GM23338 (cell line): Measurements from ENCODE around the gene NXPH3. TPM values are rescaled to one million over a fixed set of nuclear protein-coding genes. Genes with fewer than 3 reads are reported as not detected.

Experiments used
- ATAC-seq: fragments of 200-7000 bp; cut with Tn5 transposase; 3 replicates; pipeline ENCODE4 v1.9.1; 2020
- DNase-seq: peaks from one replicate; pipeline ENCODE4 v3.0.0-alpha.2; 2015; ENCODE audit warnings: low spot score
- H2AFZ ChIP-seq: fragments of 200-600 bp; sonication (generic); 2 replicates; pipeline ENCODE4 v1.8.0; 2016; ENCODE audit warnings: antibody characterized with exemption, mild to moderate bottlenecking, moderate library complexity
- H3F3A ChIP-seq: fragments of 200-600 bp; sonication (generic); replicated peaks from 2 replicates; pipeline ENCODE4 v1.8.0; 2017; ENCODE audit warnings: antibody characterized with exemption, mixed run types, low read depth
- H3K27ac ChIP-seq: fragments of 200-600 bp; sonication (generic); 2 replicates; pipeline ENCODE4 v1.6.1; 2016; ENCODE audit warnings: low read depth
- H3K27me3 ChIP-seq: fragments of 200-600 bp; sonication (generic); 2 replicates; pipeline ENCODE4 v1.8.0; 2016; ENCODE audit warnings: mild to moderate bottlenecking, mixed run types, moderate library complexity; ENCODE audit not compliant: insufficient read depth
- H3K36me3 ChIP-seq: fragments of 200-600 bp; sonication (generic); 2 replicates; pipeline ENCODE4 v1.8.0; 2016; ENCODE audit warnings: mild to moderate bottlenecking; ENCODE audit not compliant: insufficient read depth
- H3K4me1 ChIP-seq: fragments of 200-600 bp; sonication (generic); 2 replicates; pipeline ENCODE4 v1.8.0; 2016; ENCODE audit warnings: mild to moderate bottlenecking, moderate library complexity; ENCODE audit not compliant: insufficient read depth
- H3K4me2 ChIP-seq: fragments of 200-600 bp; sonication (generic); 2 replicates; pipeline ENCODE4 v1.7.1; 2017; ENCODE audit warnings: mixed run types
- H3K4me3 ChIP-seq: fragments of 200-600 bp; sonication (generic); 2 replicates; pipeline ENCODE4 v1.6.1; 2016; ENCODE audit warnings: mixed run types
- H3K79me2 ChIP-seq: fragments of 200-600 bp; sonication (generic); replicated peaks from 2 replicates; pipeline ENCODE4 v1.8.0; 2017; ENCODE audit warnings: mild to moderate bottlenecking; ENCODE audit not compliant: insufficient read depth
- H3K9me2 ChIP-seq: fragments of 200-600 bp; sonication (generic); 2 replicates; pipeline ENCODE4 v1.8.0; 2017; ENCODE audit not compliant: insufficient read depth
- H4K20me1 ChIP-seq: fragments of 200-600 bp; sonication (generic); replicated peaks from 2 replicates; pipeline ENCODE4 v1.8.0; 2017; ENCODE audit warnings: mild to moderate bottlenecking; ENCODE audit not compliant: insufficient read depth
- H3K27ac Mint-ChIP-seq: 2 replicates; pipeline ENCODE4 v1.8.0; 2020; ENCODE audit warnings: inconsistent platforms, mild to moderate bottlenecking, moderate library complexity, mixed read lengths
- H3K27me3 Mint-ChIP-seq: 3 replicates; pipeline ENCODE4 v1.8.0; 2022; ENCODE audit warnings: low read depth, mild to moderate bottlenecking, moderate library complexity, mixed read lengths, inconsistent platforms; ENCODE audit not compliant: insufficient read depth, poor library complexity
- H3K36me3 Mint-ChIP-seq: 3 replicates; pipeline ENCODE4 v1.8.0; 2021; ENCODE audit warnings: low read depth, mild to moderate bottlenecking, inconsistent platforms, moderate library complexity, mixed read lengths
- H3K4me1 Mint-ChIP-seq: 3 replicates; pipeline ENCODE4 v1.8.0; 2020; ENCODE audit warnings: mild to moderate bottlenecking, inconsistent platforms, mixed read lengths
- H3K4me3 Mint-ChIP-seq: 3 replicates; pipeline ENCODE4 v1.8.0; 2021; ENCODE audit warnings: moderate library complexity, mild to moderate bottlenecking, inconsistent platforms, mixed read lengths
- H3K9me3 Mint-ChIP-seq: 3 replicates; pipeline ENCODE4 v1.8.0; 2020; ENCODE audit warnings: moderate library complexity, mild to moderate bottlenecking, inconsistent platforms, mixed read lengths
- CREB1 ChIP-seq: fragments of 250-450 bp; sonication (Bioruptor Pico); IDR thresholded peaks from 2 replicates; pipeline ENCODE4 v1.5.0; 2020; ENCODE audit warnings: low read depth, mild to moderate bottlenecking, moderate library complexity
- EZH2 ChIP-seq: fragments of 200-600 bp; sonication (generic); IDR thresholded peaks from one replicate; pipeline ENCODE4 v1.8.0; 2017; ENCODE audit warnings: antibody characterized with exemption, mild to moderate bottlenecking, low read depth; ENCODE audit not compliant: unreplicated experiment
- EZH2phosphoT487 ChIP-seq: fragments of 200-600 bp; sonication (generic); IDR thresholded peaks from one replicate; pipeline ENCODE4 v1.8.1; 2018; ENCODE audit warnings: antibody characterized with exemption; ENCODE audit not compliant: unreplicated experiment
- JUNB ChIP-seq: IDR thresholded peaks from one replicate; pipeline ENCODE4 v1.6.1; 2016; ENCODE audit warnings: antibody characterized with exemption; ENCODE audit not compliant: unreplicated experiment
- NANOG ChIP-seq: IDR thresholded peaks from 2 replicates; pipeline ENCODE4 v1.6.1; 2016; ENCODE audit warnings: antibody characterized with exemption, borderline replicate concordance
- POLR2AphosphoS5 ChIP-seq: IDR thresholded peaks from 2 replicates; pipeline ENCODE4 v1.6.1; 2016; ENCODE audit warnings: antibody characterized with exemption, low read depth
- STAT1 ChIP-seq: IDR thresholded peaks from one replicate; pipeline ENCODE4 v1.6.1; 2016; ENCODE audit warnings: antibody characterized with exemption; ENCODE audit not compliant: unreplicated experiment
- ZNF114 ChIP-seq: fragments of 250-450 bp; sonication (Bioruptor Pico); IDR thresholded peaks from 2 replicates; pipeline ENCODE4 v1.5.0; 2020; ENCODE audit warnings: mild to moderate bottlenecking, moderate library complexity
- ZNF331 ChIP-seq: fragments of 250-450 bp; sonication (Bioruptor Pico); IDR thresholded peaks from 2 replicates; pipeline ENCODE4 v1.5.0; 2020; ENCODE audit warnings: low read depth, mild to moderate bottlenecking, moderate library complexity
- polyA plus RNA-seq: library from polyadenylated mRNA; unstranded; fragments of >200 nt; fragmentation: Nextera tagmentation; extraction: Ambion mirVana; gene quantifications from 2 replicates; pipeline ENCODE4 v1.2.1, GENCODE V29; 2016
- total RNA-seq: library from RNA; depleted of rRNA; stranded (reverse); fragments of >200 nt; shearing (Covaris generic); gene quantifications from 2 replicates; pipeline ENCODE4 v1.2.3, GENCODE V29; 2014
- TF ChIP-seq, protein P1 (sequence below): IDR thresholded peaks from 2 replicates; pipeline ENCODE4 v1.6.1; 2016; ENCODE audit warnings: antibody characterized with exemption
- TF ChIP-seq, protein P2 (sequence below): IDR thresholded peaks from one replicate; pipeline ENCODE4 v1.6.1; 2018; ENCODE audit warnings: antibody characterized with exemption; ENCODE audit not compliant: unreplicated experiment
- TF ChIP-seq, protein P3 (sequence below): fragments of 250-450 bp; sonication (Bioruptor Pico); IDR thresholded peaks from 2 replicates; pipeline ENCODE4 v1.5.0; 2020; ENCODE audit warnings: mild to moderate bottlenecking, moderate library complexity
- TF ChIP-seq, protein P4 (sequence below), 2 experiments: fragments of 200-600 bp in 1 of 2; sonication (generic) in 1 of 2; conservative IDR thresholded peaks; 2 replicates each; pipeline versions ENCODE4 v1.5.1 to v1.6.1; 2016 to 2017; ENCODE audit warnings: antibody characterized with exemption in 2 of 2, low read depth in 2 of 2, mild to moderate bottlenecking in 2 of 2, moderate library complexity in 1 of 2

Gene NXPH3
- total and polyA plus RNA-seq, 2 experiments from 2014 or later: 0.23 to 2.7 TPM

DNA sequence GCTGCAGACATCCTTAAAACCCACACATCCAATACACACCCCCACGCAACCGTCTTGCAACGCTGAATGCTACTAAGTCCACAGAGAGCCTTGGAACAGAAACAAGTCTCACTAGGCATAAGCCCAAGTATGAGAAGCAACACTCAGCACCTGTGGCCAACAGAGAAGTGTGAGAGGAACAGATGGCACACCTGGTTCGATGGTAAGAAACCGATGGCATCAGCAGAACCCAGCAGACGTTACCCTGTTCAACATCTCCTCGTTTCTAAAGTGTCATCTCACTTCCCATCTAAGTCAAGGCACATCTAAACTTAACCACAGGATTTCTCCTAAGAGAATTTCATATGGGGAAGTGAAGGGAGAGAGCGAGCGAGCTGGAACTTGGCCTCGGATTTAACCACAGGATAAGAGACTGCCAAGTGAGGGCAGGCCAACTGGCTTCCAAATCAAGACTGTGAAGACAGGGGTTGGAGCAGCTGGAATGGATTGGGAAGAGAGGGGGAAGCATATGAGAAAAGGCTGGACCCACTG is 41.0 kb downstream of the NXPH3 start:
- H3K27me3 ChIP-seq: no peaks in the 10 kb centered on the region
- TF ChIP-seq ZNF114 (CRISPR knock-in tag): no peak
- TF ChIP-seq JUNB: no peak
- TF ChIP-seq, protein P1, sequence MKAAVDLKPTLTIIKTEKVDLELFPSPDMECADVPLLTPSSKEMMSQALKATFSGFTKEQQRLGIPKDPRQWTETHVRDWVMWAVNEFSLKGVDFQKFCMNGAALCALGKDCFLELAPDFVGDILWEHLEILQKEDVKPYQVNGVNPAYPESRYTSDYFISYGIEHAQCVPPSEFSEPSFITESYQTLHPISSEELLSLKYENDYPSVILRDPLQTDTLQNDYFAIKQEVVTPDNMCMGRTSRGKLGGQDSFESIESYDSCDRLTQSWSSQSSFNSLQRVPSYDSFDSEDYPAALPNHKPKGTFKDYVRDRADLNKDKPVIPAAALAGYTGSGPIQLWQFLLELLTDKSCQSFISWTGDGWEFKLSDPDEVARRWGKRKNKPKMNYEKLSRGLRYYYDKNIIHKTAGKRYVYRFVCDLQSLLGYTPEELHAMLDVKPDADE: no peak
- TF ChIP-seq ZNF331: no peak
- TF ChIP-seq EZH2: no peak
- no peak for TF ChIP-seq STAT1
- TF ChIP-seq EZH2phosphoT487: no peak
- no peak for TF ChIP-seq POLR2AphosphoS5
- TF ChIP-seq CREB1 (CRISPR knock-in tag): no peak
- TF ChIP-seq, protein P2, sequence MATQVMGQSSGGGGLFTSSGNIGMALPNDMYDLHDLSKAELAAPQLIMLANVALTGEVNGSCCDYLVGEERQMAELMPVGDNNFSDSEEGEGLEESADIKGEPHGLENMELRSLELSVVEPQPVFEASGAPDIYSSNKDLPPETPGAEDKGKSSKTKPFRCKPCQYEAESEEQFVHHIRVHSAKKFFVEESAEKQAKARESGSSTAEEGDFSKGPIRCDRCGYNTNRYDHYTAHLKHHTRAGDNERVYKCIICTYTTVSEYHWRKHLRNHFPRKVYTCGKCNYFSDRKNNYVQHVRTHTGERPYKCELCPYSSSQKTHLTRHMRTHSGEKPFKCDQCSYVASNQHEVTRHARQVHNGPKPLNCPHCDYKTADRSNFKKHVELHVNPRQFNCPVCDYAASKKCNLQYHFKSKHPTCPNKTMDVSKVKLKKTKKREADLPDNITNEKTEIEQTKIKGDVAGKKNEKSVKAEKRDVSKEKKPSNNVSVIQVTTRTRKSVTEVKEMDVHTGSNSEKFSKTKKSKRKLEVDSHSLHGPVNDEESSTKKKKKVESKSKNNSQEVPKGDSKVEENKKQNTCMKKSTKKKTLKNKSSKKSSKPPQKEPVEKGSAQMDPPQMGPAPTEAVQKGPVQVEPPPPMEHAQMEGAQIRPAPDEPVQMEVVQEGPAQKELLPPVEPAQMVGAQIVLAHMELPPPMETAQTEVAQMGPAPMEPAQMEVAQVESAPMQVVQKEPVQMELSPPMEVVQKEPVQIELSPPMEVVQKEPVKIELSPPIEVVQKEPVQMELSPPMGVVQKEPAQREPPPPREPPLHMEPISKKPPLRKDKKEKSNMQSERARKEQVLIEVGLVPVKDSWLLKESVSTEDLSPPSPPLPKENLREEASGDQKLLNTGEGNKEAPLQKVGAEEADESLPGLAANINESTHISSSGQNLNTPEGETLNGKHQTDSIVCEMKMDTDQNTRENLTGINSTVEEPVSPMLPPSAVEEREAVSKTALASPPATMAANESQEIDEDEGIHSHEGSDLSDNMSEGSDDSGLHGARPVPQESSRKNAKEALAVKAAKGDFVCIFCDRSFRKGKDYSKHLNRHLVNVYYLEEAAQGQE: no peak
- TF ChIP-seq, protein P3, sequence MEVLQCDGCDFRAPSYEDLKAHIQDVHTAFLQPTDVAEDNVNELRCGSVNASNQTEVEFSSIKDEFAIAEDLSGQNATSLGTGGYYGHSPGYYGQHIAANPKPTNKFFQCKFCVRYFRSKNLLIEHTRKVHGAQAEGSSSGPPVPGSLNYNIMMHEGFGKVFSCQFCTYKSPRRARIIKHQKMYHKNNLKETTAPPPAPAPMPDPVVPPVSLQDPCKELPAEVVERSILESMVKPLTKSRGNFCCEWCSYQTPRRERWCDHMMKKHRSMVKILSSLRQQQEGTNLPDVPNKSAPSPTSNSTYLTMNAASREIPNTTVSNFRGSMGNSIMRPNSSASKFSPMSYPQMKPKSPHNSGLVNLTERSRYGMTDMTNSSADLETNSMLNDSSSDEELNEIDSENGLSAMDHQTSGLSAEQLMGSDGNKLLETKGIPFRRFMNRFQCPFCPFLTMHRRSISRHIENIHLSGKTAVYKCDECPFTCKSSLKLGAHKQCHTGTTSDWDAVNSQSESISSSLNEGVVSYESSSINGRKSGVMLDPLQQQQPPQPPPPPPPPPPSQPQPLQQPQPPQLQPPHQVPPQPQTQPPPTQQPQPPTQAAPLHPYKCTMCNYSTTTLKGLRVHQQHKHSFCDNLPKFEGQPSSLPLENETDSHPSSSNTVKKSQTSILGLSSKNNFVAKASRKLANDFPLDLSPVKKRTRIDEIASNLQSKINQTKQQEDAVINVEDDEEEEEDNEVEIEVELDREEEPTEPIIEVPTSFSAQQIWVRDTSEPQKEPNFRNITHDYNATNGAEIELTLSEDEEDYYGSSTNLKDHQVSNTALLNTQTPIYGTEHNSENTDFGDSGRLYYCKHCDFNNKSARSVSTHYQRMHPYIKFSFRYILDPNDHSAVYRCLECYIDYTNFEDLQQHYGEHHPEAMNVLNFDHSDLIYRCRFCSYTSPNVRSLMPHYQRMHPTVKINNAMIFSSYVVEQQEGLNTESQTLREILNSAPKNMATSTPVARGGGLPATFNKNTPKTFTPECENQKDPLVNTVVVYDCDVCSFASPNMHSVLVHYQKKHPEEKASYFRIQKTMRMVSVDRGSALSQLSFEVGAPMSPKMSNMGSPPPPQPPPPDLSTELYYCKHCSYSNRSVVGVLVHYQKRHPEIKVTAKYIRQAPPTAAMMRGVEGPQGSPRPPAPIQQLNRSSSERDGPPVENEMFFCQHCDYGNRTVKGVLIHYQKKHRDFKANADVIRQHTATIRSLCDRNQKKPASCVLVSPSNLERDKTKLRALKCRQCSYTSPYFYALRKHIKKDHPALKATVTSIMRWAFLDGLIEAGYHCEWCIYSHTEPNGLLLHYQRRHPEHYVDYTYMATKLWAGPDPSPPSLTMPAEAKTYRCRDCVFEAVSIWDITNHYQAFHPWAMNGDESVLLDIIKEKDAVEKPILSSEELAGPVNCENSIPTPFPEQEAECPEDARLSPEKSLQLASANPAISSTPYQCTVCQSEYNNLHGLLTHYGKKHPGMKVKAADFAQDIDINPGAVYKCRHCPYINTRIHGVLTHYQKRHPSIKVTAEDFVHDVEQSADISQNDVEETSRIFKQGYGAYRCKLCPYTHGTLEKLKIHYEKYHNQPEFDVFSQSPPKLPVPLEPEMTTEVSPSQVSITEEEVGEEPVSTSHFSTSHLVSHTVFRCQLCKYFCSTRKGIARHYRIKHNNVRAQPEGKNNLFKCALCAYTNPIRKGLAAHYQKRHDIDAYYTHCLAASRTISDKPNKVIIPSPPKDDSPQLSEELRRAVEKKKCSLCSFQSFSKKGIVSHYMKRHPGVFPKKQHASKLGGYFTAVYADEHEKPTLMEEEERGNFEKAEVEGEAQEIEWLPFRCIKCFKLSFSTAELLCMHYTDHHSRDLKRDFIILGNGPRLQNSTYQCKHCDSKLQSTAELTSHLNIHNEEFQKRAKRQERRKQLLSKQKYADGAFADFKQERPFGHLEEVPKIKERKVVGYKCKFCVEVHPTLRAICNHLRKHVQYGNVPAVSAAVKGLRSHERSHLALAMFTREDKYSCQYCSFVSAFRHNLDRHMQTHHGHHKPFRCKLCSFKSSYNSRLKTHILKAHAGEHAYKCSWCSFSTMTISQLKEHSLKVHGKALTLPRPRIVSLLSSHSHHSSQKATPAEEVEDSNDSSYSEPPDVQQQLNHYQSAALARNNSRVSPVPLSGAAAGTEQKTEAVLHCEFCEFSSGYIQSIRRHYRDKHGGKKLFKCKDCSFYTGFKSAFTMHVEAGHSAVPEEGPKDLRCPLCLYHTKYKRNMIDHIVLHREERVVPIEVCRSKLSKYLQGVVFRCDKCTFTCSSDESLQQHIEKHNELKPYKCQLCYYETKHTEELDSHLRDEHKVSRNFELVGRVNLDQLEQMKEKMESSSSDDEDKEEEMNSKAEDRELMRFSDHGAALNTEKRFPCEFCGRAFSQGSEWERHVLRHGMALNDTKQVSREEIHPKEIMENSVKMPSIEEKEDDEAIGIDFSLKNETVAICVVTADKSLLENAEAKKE (CRISPR knock-in tag): no peak
- TF ChIP-seq NANOG: no peak
- TF ChIP-seq, protein P4, sequence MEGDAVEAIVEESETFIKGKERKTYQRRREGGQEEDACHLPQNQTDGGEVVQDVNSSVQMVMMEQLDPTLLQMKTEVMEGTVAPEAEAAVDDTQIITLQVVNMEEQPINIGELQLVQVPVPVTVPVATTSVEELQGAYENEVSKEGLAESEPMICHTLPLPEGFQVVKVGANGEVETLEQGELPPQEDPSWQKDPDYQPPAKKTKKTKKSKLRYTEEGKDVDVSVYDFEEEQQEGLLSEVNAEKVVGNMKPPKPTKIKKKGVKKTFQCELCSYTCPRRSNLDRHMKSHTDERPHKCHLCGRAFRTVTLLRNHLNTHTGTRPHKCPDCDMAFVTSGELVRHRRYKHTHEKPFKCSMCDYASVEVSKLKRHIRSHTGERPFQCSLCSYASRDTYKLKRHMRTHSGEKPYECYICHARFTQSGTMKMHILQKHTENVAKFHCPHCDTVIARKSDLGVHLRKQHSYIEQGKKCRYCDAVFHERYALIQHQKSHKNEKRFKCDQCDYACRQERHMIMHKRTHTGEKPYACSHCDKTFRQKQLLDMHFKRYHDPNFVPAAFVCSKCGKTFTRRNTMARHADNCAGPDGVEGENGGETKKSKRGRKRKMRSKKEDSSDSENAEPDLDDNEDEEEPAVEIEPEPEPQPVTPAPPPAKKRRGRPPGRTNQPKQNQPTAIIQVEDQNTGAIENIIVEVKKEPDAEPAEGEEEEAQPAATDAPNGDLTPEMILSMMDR (conservative IDR thresholded peaks at IDR 0.05; ENCODE audit: low read depth in 2 of 2): no peak
- no peak overlapping the region for H3K4me3 ChIP-seq
- H3K4me3 Mint-ChIP-seq: no peak overlapping the region
- no peak overlapping the region for H3K4me2 ChIP-seq
- H3K27ac Mint-ChIP-seq: no peak overlapping the region
- H3K27me3 Mint-ChIP-seq: peaks cover 4% of the 10 kb centered on the region
- no peaks in the 10 kb centered on the region for H3K4me1 Mint-ChIP-seq
- no peaks in the 10 kb centered on the region for H3K9me2 ChIP-seq
- no peaks in the 10 kb centered on the region; the same call in 1 of the 2 replicates for H4K20me1 ChIP-seq
- DNase-seq: no peak
- no peak overlapping the region for H2AFZ ChIP-seq
- peaks cover 10% of the 10 kb centered on the region for H3K36me3 ChIP-seq
- no peaks in the 10 kb centered on the region for H3K79me2 ChIP-seq
- H3F3A ChIP-seq: no peaks in the 10 kb centered on the region
- no peak for ATAC-seq
- H3K4me1 ChIP-seq: no peaks in the 10 kb centered on the region
- no peak overlapping the region for H3K27ac ChIP-seq
- H3K9me3 Mint-ChIP-seq: no peaks in the 10 kb centered on the region
- peaks cover 26% of the 10 kb centered on the region; the same call in 2 of the 3 replicates for H3K36me3 Mint-ChIP-seq
